Mesothelial cell of epicardium (in vitro differentiated cells): Measurements from ENCODE around the gene SNED1. TPM values are rescaled to one million over a fixed set of nuclear protein-coding genes. Genes with fewer than 3 reads are reported as not detected.
A peak's percentile ranks its signal among the peaks of the same experiment; 100 is the strongest.

Experiments
- DNase-seq, 2 experiments: peaks; one replicate each; pipeline ENCODE4 v3.0.0; 2021; ENCODE audit warnings: low spot score in 2 of 2; ENCODE audit not compliant: unreplicated experiment in 2 of 2
- H3K27ac Mint-ChIP-seq: 2 replicates; pipeline ENCODE4 v1.8.0; 2021; ENCODE audit warnings: mixed read lengths
- H3K27me3 Mint-ChIP-seq: 2 replicates; pipeline ENCODE4 v1.8.0; 2021; ENCODE audit warnings: low read depth, mixed read lengths
- H3K36me3 Mint-ChIP-seq: 2 replicates; pipeline ENCODE4 v1.8.0; 2021; ENCODE audit warnings: mixed read lengths
- H3K4me1 Mint-ChIP-seq: 2 replicates; pipeline ENCODE4 v1.8.0; 2021; ENCODE audit warnings: mixed read lengths
- H3K4me3 Mint-ChIP-seq: 2 replicates; pipeline ENCODE4 v1.8.0; 2021; ENCODE audit warnings: mild to moderate bottlenecking, moderate library complexity, mixed read lengths
- H3K9me3 Mint-ChIP-seq: 2 replicates; pipeline ENCODE4 v1.8.0; 2021; ENCODE audit warnings: mixed read lengths
- CTCF ChIP-seq: fragments of 200-600 bp; sonication (generic); IDR thresholded peaks from one replicate; pipeline ENCODE4 v1.5.0; 2021; ENCODE audit warnings: antibody characterized with exemption; ENCODE audit not compliant: unreplicated experiment
- total RNA-seq: library from RNA; stranded (reverse); gene quantifications from 3 replicates; pipeline ENCODE4 v1.2.1, GENCODE V29; 2021

The SNED1 gene
- total RNA-seq, 1 donor from 2014 or later: 9.4 TPM

- no peak for TF ChIP-seq CTCF
- Mint-ChIP-seq H3K9me3 (peaks cover 18% of the 10 kb centered on the region), H3K36me3 (no peaks in the 10 kb centered on the region), H3K27me3 (peaks cover 1% of the 10 kb centered on the region), H3K4me3 (no peak overlapping the region), H3K27ac (no peak overlapping the region), H3K4me1 (no peaks in the 10 kb centered on the region)
- DNase-seq: no peak
Measured at GRCh38 chr2:241019441-241020139, 21.2 kb downstream of the SNED1 start.

GRCh38 chr2:241020201-241020600 lies 21.8 kb downstream of the SNED1 start:
- H3K9me3 Mint-ChIP-seq: peaks cover 18% of the 10 kb centered on the region
- TF ChIP-seq CTCF: no peak
- no peak overlapping the region for H3K4me3 Mint-ChIP-seq
- H3K27ac Mint-ChIP-seq: no peak overlapping the region
- peak in 1 of 2 experiments; percentile 17 for DNase-seq
- H3K4me1 Mint-ChIP-seq: no peaks in the 10 kb centered on the region
- H3K27me3 Mint-ChIP-seq: peaks cover 1% of the 10 kb centered on the region
- H3K36me3 Mint-ChIP-seq: no peaks in the 10 kb centered on the region

- Mint-ChIP-seq H3K4me1 (no peaks in the 10 kb centered on the region), H3K9me3 (peaks cover 23% of the 10 kb centered on the region)
- DNase-seq: no peak
Measured at GRCh38 chr2:241020629-241021190, 22.3 kb downstream of the SNED1 start.

GRCh38 chr2:241025639-241026038 lies 27.2 kb downstream of the SNED1 start:
- H3K4me3 Mint-ChIP-seq: no peak overlapping the region
- no peak for DNase-seq
- TF ChIP-seq CTCF: no peak
- H3K27ac Mint-ChIP-seq: no peak overlapping the region
- peaks cover 1% of the 10 kb centered on the region for H3K27me3 Mint-ChIP-seq
- H3K9me3 Mint-ChIP-seq: peaks cover 37% of the 10 kb centered on the region
- H3K36me3 Mint-ChIP-seq: peaks cover 8% of the 10 kb centered on the region
- no peaks in the 10 kb centered on the region for H3K4me1 Mint-ChIP-seq

More at GRCh38 chr2:241020629-241021190, 22.3 kb downstream of the SNED1 start:
- no peak for TF ChIP-seq CTCF
- Mint-ChIP-seq H3K4me3 (no peak overlapping the region), H3K36me3 (peaks cover 3% of the 10 kb centered on the region), H3K27me3 (peaks cover 1% of the 10 kb centered on the region), H3K27ac (no peak overlapping the region)

GRCh38 chr2:241029599-241030332 lies 31.3 kb downstream of the SNED1 start:
- Mint-ChIP-seq H3K27me3 (peaks cover 19% of the 10 kb centered on the region), H3K27ac (no peak overlapping the region), H3K4me3 (no peak overlapping the region), H3K9me3 (peaks cover 19% of the 10 kb centered on the region), H3K4me1 (no peaks in the 10 kb centered on the region), H3K36me3 (peaks cover 8% of the 10 kb centered on the region)
- DNase-seq: no peak
- no peak for TF ChIP-seq CTCF
